Right lobe of liver (tissue), 6 donors: ENCODE results near the gene SEC62. TPM values are rescaled to one million over a fixed set of nuclear protein-coding genes. Genes with fewer than 3 reads are reported as not detected.
"Not testable (repeated sequence)": the region's sequence is repeated elsewhere in the genome, so short reads cannot be mapped to it uniquely, and the experiment has no call there.

Source experiments
- ATAC-seq, 4 donors: fragments of 200-7000 bp; cut with Tn5 transposase; one replicate each; pipeline ENCODE4 v1.9.1; 2020; ENCODE audit warnings: mild to moderate bottlenecking in 4 of 4, moderate library complexity in 4 of 4
- DNase-seq, 3 donors: peaks; one replicate each; pipeline ENCODE4 v3.0.0-alpha.2; 2020
- H3K27ac ChIP-seq, 3 donors: fragments of 200-600 bp; one replicate each; pipeline ENCODE4 v1.8.0; 2022
- H3K27me3 ChIP-seq, 2 donors: fragments of 200-600 bp; one replicate each; pipeline ENCODE4 v1.8.0; 2022
- H3K36me3 ChIP-seq, 4 donors: fragments of 200-600 bp; sonication (generic) in 1 of 4; one replicate each; pipeline versions ENCODE4 v1.5.1 to v1.8.0; 2017 to 2022; ENCODE audit warnings: control low read depth in 1 of 4
- H3K4me1 ChIP-seq, 4 donors: fragments of 200-600 bp; sonication (generic) in 1 of 4; one replicate each; pipeline versions ENCODE4 v1.5.1 to v1.8.0; 2017 to 2022; ENCODE audit warnings: control low read depth in 1 of 4
- H3K4me3 ChIP-seq, 3 donors: fragments of 200-600 bp; one replicate each; pipeline ENCODE4 v1.8.0; 2022
- H3K9me3 ChIP-seq, 4 donors: fragments of 200-600 bp; sonication (generic) in 1 of 4; one replicate each; pipeline versions ENCODE4 v1.5.1 to v1.8.0; 2017 to 2022; ENCODE audit warnings: control low read depth in 1 of 4
- POLR2A ChIP-seq: fragments of 450-650 bp; IDR thresholded peaks from one replicate; pipeline ENCODE4 v1.6.1; 2017; ENCODE audit warnings: antibody characterized with exemption, mild to moderate bottlenecking
- WGBS: methylation state at CpG from one replicate; pipeline ENCODE4 v1.1.6; 2018; ENCODE audit warnings: low coverage, low lambda C conversion rate; ENCODE audit not compliant: insufficient coverage; ENCODE audit errors: missing lambda C conversion rate; 5-methylcytosine and 5-hydroxymethylcytosine counted together
- intact Hi-C, 2 donors: fragments of 100-400 bp; cut with DNase I; formaldehyde crosslinking; loops; one replicate each; pipeline versions ENCODE4 v1.11.2 to v1.14.1; 2022
- total RNA-seq, 6 experiments: library from RNA; depleted of rRNA in 2 of 6; stranded (reverse); fragments of >200 nt in 2 of 6; fragmentation: NEBNext Ultra II Directional in 3 of 6; extraction: Animal tissue kit (Norgen Biotek cat#: 25700) in 3 of 6; gene quantifications; one replicate each; pipeline versions ENCODE4 v1.1.0 to v1.2.4, GENCODE V29; 2016 to 2023
- TF ChIP-seq, protein P1 (sequence below), 4 donors: fragments of 200-600 bp in 3 of 4; fragments of 450-650 bp in 1 of 4; IDR thresholded peaks; one replicate each; pipeline versions ENCODE4 v1.5.1 to v1.8.0; 2016 to 2022; ENCODE audit warnings: antibody characterized with exemption in 4 of 4, mild to moderate bottlenecking in 2 of 4
- donor health status: DM: no; HTN: yes; CAD: no.
- donor health status: DM: no; HTN: no; CAD: no.
- donor health status: DM: no; HTN: no; CAD: no.
- donor health status: DM: no; HTN: yes; CAD: no.
- donor health status: DM: no; HTN: yes; CAD: no.

Gene SEC62
- total RNA-seq, 6 experiments from 2014 or later, result 38.5 to 133 (median 96.5) TPM

DNA sequence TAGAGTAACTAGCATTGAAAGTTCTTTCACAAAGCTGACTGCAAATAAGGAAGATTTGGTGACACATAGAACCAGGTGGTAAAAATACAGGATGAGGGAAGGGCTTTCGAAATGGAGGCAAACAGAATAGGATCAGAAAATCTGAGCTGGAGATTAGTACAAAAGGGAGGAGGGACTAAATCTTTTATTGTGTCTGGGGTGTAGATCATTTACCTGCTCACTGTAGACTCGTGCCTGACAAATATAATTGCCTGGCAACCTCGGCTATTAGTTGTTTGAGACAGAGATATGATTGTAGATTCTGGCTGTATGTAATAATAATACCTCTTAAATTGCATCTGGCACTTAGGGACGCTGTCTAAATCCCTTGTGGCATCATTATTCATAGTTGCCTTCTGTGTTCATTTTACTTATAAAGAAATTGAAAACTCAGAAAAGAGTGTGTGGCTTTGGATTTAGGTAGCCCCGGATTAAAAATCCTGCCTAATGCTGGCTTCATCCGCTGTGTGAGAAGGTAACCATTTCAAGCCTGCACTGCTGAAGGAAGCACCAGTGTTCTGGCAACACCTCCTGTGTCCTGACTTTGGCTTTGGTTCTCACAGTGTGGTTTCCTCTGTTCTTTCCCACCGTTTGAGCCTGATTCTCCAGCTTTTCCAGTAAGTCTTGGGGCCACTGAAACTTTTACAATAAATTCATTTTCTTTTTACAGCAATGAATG is 46.2 kb downstream of the SEC62 start:
- H3K27me3 ChIP-seq, result no peaks in the 10 kb centered on the region
- WGBS, result 53% methylated on average over 7 of the region's 7 CpGs
- intact Hi-C loops, result no loop called here

DNA sequence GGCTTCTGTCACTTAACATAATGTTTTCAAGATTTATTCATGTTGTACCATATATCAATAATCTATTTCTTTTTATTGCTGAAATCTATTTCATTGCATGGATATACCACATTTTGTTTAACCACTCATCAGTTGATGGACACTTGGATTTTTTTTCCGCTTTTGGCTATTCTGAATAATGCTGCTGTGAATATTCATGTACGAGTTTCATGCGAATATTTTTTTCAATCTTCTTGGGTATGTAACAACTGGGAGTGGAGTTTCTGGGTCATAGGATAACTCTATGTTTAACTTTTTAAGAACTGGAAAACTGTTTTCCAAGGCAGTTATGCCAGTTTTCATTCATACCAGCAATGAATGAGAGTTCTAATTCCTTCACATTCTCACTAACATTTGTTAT is 49.5 kb downstream of the SEC62 start:
- Histone ChIP-seq H3K9me3 (no peaks in the 10 kb centered on the region), H3K27me3 (no peaks in the 10 kb centered on the region), H3K36me3 (no peaks in the 10 kb centered on the region), H3K4me1 (no peaks in the 10 kb centered on the region), H3K27ac (no peak overlapping the region), H3K4me3 (no peak overlapping the region)
- ATAC-seq (no peak), DNase-seq (no peak)
- WGBS, result 75% methylated on average over 3 of the region's 3 CpGs
- intact Hi-C loops, result no loop called here
- TF ChIP-seq POLR2A, result no peak
- TF ChIP-seq, protein P1, sequence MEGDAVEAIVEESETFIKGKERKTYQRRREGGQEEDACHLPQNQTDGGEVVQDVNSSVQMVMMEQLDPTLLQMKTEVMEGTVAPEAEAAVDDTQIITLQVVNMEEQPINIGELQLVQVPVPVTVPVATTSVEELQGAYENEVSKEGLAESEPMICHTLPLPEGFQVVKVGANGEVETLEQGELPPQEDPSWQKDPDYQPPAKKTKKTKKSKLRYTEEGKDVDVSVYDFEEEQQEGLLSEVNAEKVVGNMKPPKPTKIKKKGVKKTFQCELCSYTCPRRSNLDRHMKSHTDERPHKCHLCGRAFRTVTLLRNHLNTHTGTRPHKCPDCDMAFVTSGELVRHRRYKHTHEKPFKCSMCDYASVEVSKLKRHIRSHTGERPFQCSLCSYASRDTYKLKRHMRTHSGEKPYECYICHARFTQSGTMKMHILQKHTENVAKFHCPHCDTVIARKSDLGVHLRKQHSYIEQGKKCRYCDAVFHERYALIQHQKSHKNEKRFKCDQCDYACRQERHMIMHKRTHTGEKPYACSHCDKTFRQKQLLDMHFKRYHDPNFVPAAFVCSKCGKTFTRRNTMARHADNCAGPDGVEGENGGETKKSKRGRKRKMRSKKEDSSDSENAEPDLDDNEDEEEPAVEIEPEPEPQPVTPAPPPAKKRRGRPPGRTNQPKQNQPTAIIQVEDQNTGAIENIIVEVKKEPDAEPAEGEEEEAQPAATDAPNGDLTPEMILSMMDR (IDR thresholded peaks at IDR 0.05), result no peak

More for the DNA sequence above, 46.2 kb downstream of the SEC62 start:
- H3K9me3 ChIP-seq, result no peaks in the 10 kb centered on the region
- H3K27ac ChIP-seq, result no peak overlapping the region
- DNase-seq, result no peak
- no peaks in the 10 kb centered on the region for H3K4me1 ChIP-seq
- no peak for ATAC-seq
- H3K4me3 ChIP-seq, result no peak overlapping the region
- H3K36me3 ChIP-seq, result no peaks in the 10 kb centered on the region
- TF ChIP-seq POLR2A, result no peak
- TF ChIP-seq, protein P1 (IDR thresholded peaks at IDR 0.05), result no peak

DNA sequence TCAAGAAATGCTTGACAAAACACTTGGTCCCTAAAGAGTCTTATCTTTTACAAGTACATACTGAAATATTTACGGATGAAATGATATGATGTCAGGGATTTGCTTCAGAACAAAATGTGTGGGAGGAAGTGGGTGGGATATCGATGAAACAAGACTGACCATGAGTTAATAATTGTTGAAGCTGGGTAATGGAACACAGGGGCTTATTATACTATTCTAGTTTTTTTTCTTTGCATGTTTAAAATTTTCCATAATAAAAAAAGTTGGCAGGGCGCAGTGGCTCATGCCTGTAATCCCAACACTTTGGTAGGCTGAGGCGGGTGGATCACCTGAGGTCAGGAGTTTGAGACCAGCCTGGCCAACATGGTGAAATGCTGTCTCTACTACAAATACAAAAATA is 52.7 kb downstream of the SEC62 start:
- intact Hi-C loops, ATAC-seq, H3K9me3 ChIP-seq, H3K27ac ChIP-seq, H3K36me3 ChIP-seq, H3K27me3 ChIP-seq, H3K4me1 ChIP-seq, DNase-seq, H3K4me3 ChIP-seq: not testable (repeated sequence)
- 47% methylated on average over 4 of the region's 4 CpGs for WGBS

DNA sequence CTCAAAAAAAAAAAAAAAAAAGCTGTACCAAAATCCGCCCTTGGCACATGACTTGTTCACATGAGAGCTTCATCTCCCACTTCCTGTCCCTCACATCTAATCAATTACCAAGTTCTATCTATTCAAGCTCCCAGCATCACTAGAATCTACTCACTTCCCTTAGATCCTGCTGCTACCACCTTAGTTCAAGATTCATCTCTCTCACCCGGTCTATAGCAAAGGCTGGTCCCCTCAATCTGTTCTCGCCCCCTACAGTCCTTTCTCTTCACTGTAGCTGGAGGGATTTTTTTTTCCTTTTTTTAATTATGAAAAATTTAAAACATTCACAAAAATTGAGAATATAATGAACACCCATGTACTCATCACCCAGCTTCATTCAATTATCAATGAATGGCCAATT is 54.5 kb downstream of the SEC62 start:
- WGBS, result 43% methylated on average over 3 of the region's 3 CpGs
- TF ChIP-seq, protein P1 (IDR thresholded peaks at IDR 0.05), result no peak
- no peak for TF ChIP-seq POLR2A
- Histone ChIP-seq H3K27ac (no peak overlapping the region), H3K4me1 (peaks cover 0 to 3% (median 0%) of the 10 kb centered on the region in 4 donors), H3K36me3 (no peaks in the 10 kb centered on the region), H3K27me3 (no peaks in the 10 kb centered on the region), H3K9me3 (no peaks in the 10 kb centered on the region), H3K4me3 (no peak overlapping the region)
- ATAC-seq (no peak), DNase-seq (no peak)
- intact Hi-C loops, result no loop called here

DNA sequence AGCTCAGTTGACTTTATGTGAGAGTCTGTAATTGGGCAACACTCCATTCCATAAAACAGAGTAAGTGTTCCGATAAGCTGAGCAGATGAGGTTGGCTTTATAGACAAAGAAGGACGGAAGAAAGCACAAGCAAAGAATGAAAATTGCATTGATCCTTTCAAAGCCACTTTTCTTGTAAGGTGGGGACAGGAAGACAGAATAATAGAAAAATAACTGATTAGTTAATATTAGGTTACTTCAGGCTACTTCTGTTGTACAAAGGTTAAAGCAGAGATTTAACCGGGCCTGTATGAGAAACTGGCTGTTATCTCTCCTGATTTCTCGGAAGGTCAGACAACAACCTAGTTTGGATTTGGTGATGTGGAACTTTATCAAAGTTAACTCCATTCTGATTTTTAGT is 55.7 kb downstream of the SEC62 start:
- intact Hi-C loops, result no loop called here
- Histone ChIP-seq H3K36me3 (no peaks in the 10 kb centered on the region), H3K9me3 (no peaks in the 10 kb centered on the region), H3K27me3 (no peaks in the 10 kb centered on the region), H3K27ac (no peak overlapping the region), H3K4me1 (peaks cover 0 to 3% (median 0%) of the 10 kb centered on the region in 4 donors), H3K4me3 (no peak overlapping the region)
- DNase-seq (no peak), ATAC-seq (peak in 1 of 4 donors; percentile 59)
- TF ChIP-seq POLR2A, result no peak
- TF ChIP-seq, protein P1 (IDR thresholded peaks at IDR 0.05), result no peak
- 85% methylated on average over 4 of the region's 4 CpGs for WGBS
